IMR-90 (cell line): Measurements from ENCODE around the gene NECTIN2. TPM values are rescaled to one million over a fixed set of nuclear protein-coding genes. Genes with fewer than 3 reads are reported as not detected.
A peak's percentile ranks its signal among the peaks of the same experiment; 100 is the strongest.

ENCODE experiments used
- ATAC-seq: fragments of 200-7000 bp; cut with Tn5 transposase; 2 replicates; pipeline ENCODE4 v1.9.1; 2020; ENCODE audit warnings: low read depth, mild to moderate bottlenecking, moderate library complexity
- BruUV-seq: library from RNA; stranded (reverse); fragments of 400-500 nt; replicated peaks from 2 replicates; lab custom pipeline; 2021; lab: Mats Ljungman, UMichigan
- CTCF ChIA-PET: fragments of 300-600 bp; formaldehyde crosslinking; extraction: SDS; loops from one replicate; lab custom pipeline; 2021; ENCODE audit warnings: antibody characterized with exemption; lab: Yijun Ruan, JAX
- POLR2A ChIA-PET: fragments of 300-600 bp; sonication (Branson Sonifier 250); formaldehyde crosslinking; loops from one replicate; lab custom pipeline; 2022; ENCODE audit warnings: antibody characterized with exemption; ENCODE audit not compliant: unreplicated experiment; lab: Charles Lee
- DNase-seq: peaks from one replicate; pipeline ENCODE4 v3.0.0; 2013
- H2AFZ ChIP-seq: replicated peaks from 2 replicates; pipeline ENCODE3; 2013; ENCODE audit warnings: low read length, mild to moderate bottlenecking; ENCODE audit not compliant: poor library complexity
- H2AK5ac ChIP-seq: 2 replicates; pipeline ENCODE4 v1.6.1; 2013; ENCODE audit warnings: low read depth, low read length, inconsistent platforms
- H2AK9ac ChIP-seq: replicated peaks from 2 replicates; pipeline ENCODE3; 2013; ENCODE audit warnings: mild to moderate bottlenecking, low read depth, low read length, moderate library complexity; ENCODE audit not compliant: poor library complexity
- H2BK120ac ChIP-seq: 2 replicates; pipeline ENCODE4 v1.6.1; 2013; ENCODE audit warnings: low read depth, low read length, inconsistent platforms
- H2BK15ac ChIP-seq: 3 replicates; pipeline ENCODE4 v1.6.1; 2013; ENCODE audit warnings: low read depth, low read length, inconsistent platforms
- H2BK20ac ChIP-seq: 2 replicates; pipeline ENCODE4 v1.6.1; 2013; ENCODE audit warnings: low read depth, mild to moderate bottlenecking, inconsistent platforms, low read length, moderate library complexity
- H2BK5ac ChIP-seq: 2 replicates; pipeline ENCODE4 v1.6.1; 2013; ENCODE audit warnings: mild to moderate bottlenecking, low read depth, low read length, inconsistent platforms; ENCODE audit not compliant: poor library complexity, severe bottlenecking
- H3K14ac ChIP-seq: replicated peaks from 2 replicates; pipeline ENCODE4 v1.6.1; 2013; ENCODE audit warnings: low read depth, low read length, inconsistent platforms
- H3K18ac ChIP-seq: 2 replicates; pipeline ENCODE4 v1.6.1; 2013; ENCODE audit warnings: low read depth, low read length, control low read depth
- H3K23ac ChIP-seq: 2 replicates; pipeline ENCODE4 v1.6.1; 2013; ENCODE audit warnings: low read depth, low read length, inconsistent platforms
- H3K27ac ChIP-seq: 2 replicates; pipeline ENCODE4 v1.5.1; 2013; ENCODE audit warnings: mild to moderate bottlenecking, control low read depth, low read length; ENCODE audit not compliant: insufficient read depth
- H3K27me3 ChIP-seq: 2 replicates; pipeline ENCODE4 v1.6.1; 2013; ENCODE audit warnings: low read length; ENCODE audit not compliant: control insufficient read depth, insufficient read depth
- H3K36me3 ChIP-seq: 2 replicates; pipeline ENCODE4 v1.6.1; 2013; ENCODE audit warnings: low read length, mixed read lengths; ENCODE audit not compliant: control insufficient read depth, insufficient read depth
- H3K4ac ChIP-seq: 2 replicates; pipeline ENCODE4 v1.6.1; 2013; ENCODE audit warnings: low read depth, low read length, inconsistent platforms
- H3K4me1 ChIP-seq: 2 replicates; pipeline ENCODE4 v1.6.1; 2013; ENCODE audit warnings: low read length, mixed read lengths; ENCODE audit not compliant: control insufficient read depth, insufficient read depth
- H3K4me2 ChIP-seq: 2 replicates; pipeline ENCODE4 v1.6.1; 2013; ENCODE audit warnings: low read depth, mild to moderate bottlenecking, control low read depth, low read length, moderate library complexity
- H3K4me3 ChIP-seq: 2 replicates; pipeline ENCODE4 v1.5.1; 2013; ENCODE audit warnings: low read depth, mild to moderate bottlenecking, control low read depth, low read length, moderate library complexity; ENCODE audit not compliant: insufficient read depth
- H3K56ac ChIP-seq: 2 replicates; pipeline ENCODE4 v1.6.1; 2013; ENCODE audit warnings: low read length, inconsistent platforms; ENCODE audit not compliant: insufficient read depth; ENCODE audit errors: extremely low read depth
- H3K79me1 ChIP-seq, 2 experiments: 2 replicates each; pipeline ENCODE4 v1.6.1; 2013; ENCODE audit warnings: low read length in 2 of 2, inconsistent platforms in 1 of 2, low read depth in 1 of 2
- H3K9ac ChIP-seq: 2 replicates; pipeline ENCODE4 v1.6.1; 2013; ENCODE audit warnings: low read depth, low read length, control low read depth
- H3K9me1 ChIP-seq: 2 replicates; pipeline ENCODE4 v1.6.1; 2013; ENCODE audit warnings: low read length, inconsistent platforms; ENCODE audit not compliant: insufficient read depth
- H3K9me3 ChIP-seq: 2 replicates; pipeline ENCODE4 v1.6.1; 2013; ENCODE audit warnings: low read length; ENCODE audit not compliant: control insufficient read depth, insufficient read depth
- H4K20me1 ChIP-seq: 2 replicates; pipeline ENCODE4 v1.6.1; 2013; ENCODE audit warnings: low read length, inconsistent platforms; ENCODE audit not compliant: insufficient read depth
- H4K5ac ChIP-seq: 2 replicates; pipeline ENCODE4 v1.6.1; 2013; ENCODE audit warnings: mild to moderate bottlenecking, low read depth, low read length, control low read depth
- H4K8ac ChIP-seq, 2 experiments: 2 replicates each; pipeline ENCODE4 v1.6.1; 2013; ENCODE audit warnings: low read depth in 2 of 2, low read length in 2 of 2, control low read depth in 1 of 2, inconsistent platforms in 1 of 2
- H4K91ac ChIP-seq: 2 replicates; pipeline ENCODE4 v1.6.1; 2013; ENCODE audit warnings: low read depth, low read length, inconsistent platforms; ENCODE audit not compliant: insufficient read depth
- BHLHE40 ChIP-seq: fragments of 150-350 bp; IDR thresholded peaks from 2 replicates; pipeline ENCODE4 v1.6.1; 2016; ENCODE audit warnings: mild to moderate bottlenecking, low read depth, low read length
- CEBPB ChIP-seq: IDR thresholded peaks from 2 replicates; pipeline ENCODE4 v1.6.1; 2012; ENCODE audit warnings: low read depth, low read length, improper control_type of control experiment
- CHD1 ChIP-seq: IDR thresholded peaks from 2 replicates; pipeline ENCODE4 v1.6.1; 2012; ENCODE audit warnings: low read depth, low read length, improper control_type of control experiment
- ELK1 ChIP-seq: fragments of 150-350 bp; IDR thresholded peaks from 2 replicates; pipeline ENCODE4 v1.6.1; 2016; ENCODE audit warnings: low read depth, mild to moderate bottlenecking, low read length, moderate library complexity, borderline replicate concordance
- FOS ChIP-seq: fragments of 150-350 bp; IDR thresholded peaks from 2 replicates; pipeline ENCODE4 v1.6.1; 2016; ENCODE audit warnings: low read depth, low read length
- MAZ ChIP-seq: IDR thresholded peaks from 2 replicates; pipeline ENCODE4 v1.6.1; 2012; ENCODE audit warnings: low read depth, mild to moderate bottlenecking, low read length, improper control_type of control experiment, moderate library complexity, borderline replicate concordance
- MXI1 ChIP-seq: IDR thresholded peaks from 2 replicates; pipeline ENCODE4 v1.6.1; 2012; ENCODE audit warnings: low read depth, mild to moderate bottlenecking, low read length, moderate library complexity, borderline replicate concordance
- NFE2L2 ChIP-seq: fragments of 150-350 bp; IDR thresholded peaks from 2 replicates; pipeline ENCODE4 v1.6.1; 2016; ENCODE audit warnings: low read depth, mild to moderate bottlenecking, low read length
- POLR2A ChIP-seq: IDR thresholded peaks from 2 replicates; pipeline ENCODE4 v1.6.1; 2012; ENCODE audit warnings: mild to moderate bottlenecking, low read depth, low read length
- RAD21 ChIP-seq: IDR thresholded peaks from 2 replicates; pipeline ENCODE4 v1.6.1; 2012; ENCODE audit warnings: low read length, improper control_type of control experiment
- RCOR1 ChIP-seq: IDR thresholded peaks from 2 replicates; pipeline ENCODE4 v1.6.1; 2012; ENCODE audit warnings: mild to moderate bottlenecking, low read length, improper control_type of control experiment; ENCODE audit not compliant: insufficient replicate concordance
- RFX5 ChIP-seq: IDR thresholded peaks from 2 replicates; pipeline ENCODE4 v1.8.0; 2012; ENCODE audit warnings: low read depth, mild to moderate bottlenecking, low read length, moderate library complexity
- USF2 ChIP-seq: fragments of 150-350 bp; IDR thresholded peaks from 2 replicates; pipeline ENCODE4 v1.6.1; 2017; ENCODE audit warnings: mild to moderate bottlenecking, antibody characterized with exemption, low read length, low read depth
- whole genome bisulfite sequencing, 2 experiments: methylation state at CpG; one replicate each; pipeline versions ENCODE4 v1.1.5 to v1.1.7; 2013; ENCODE audit warnings: missing lambda C conversion rate in 2 of 2; ENCODE audit not compliant: insufficient read length in 1 of 2; ENCODE audit errors: extremely low coverage in 2 of 2; 5-methylcytosine and 5-hydroxymethylcytosine counted together
- dilution Hi-C: fragments of 300-500 bp; cut with HindIII; formaldehyde crosslinking; loops from one replicate; pipeline ENCODE4 v1.14.3; 2018; ENCODE audit warnings: low sequenced_read_pairs; ENCODE audit not compliant: unreplicated experiment
- in situ Hi-C: fragments of 300-500 bp; cut with MboI; formaldehyde crosslinking; loops from 3 replicates; pipeline ENCODE4 v1.14.3; 2019; ENCODE audit warnings: low sequenced_read_pairs, inconsistent platforms, mixed read lengths
- intact Hi-C: fragments of 100-400 bp; cut with micrococcal nuclease; formaldehyde crosslinking; loops from 2 replicates; pipeline ENCODE4 v1.10.0; 2022
- polyA plus RNA-seq, 3 experiments: library from polyadenylated mRNA; depleted of rRNA; stranded (reverse); fragments of >200 nt; gene quantifications; 2 replicates each; pipeline ENCODE4 v1.2.3, GENCODE V29; 2012; ENCODE audit warnings: low replicate concordance in 1 of 3
- total RNA-seq: library from RNA; depleted of rRNA; stranded (reverse); fragments of >200 nt; gene quantifications from 2 replicates; pipeline ENCODE4 v1.2.3, GENCODE V29; 2012

Gene NECTIN2
- total and polyA plus RNA-seq, 2 of the 4 experiments (the other 2 are of a cell fraction), result 77.8 to 170 TPM

- no peak overlapping the region for H2AFZ ChIP-seq
- H3K23ac ChIP-seq, result no peak overlapping the region
- H3K9me3 ChIP-seq, result no peaks in the 10 kb centered on the region
- ChIA-PET CTCF (no interaction called here), POLR2A (no interaction called here)
- no TSS peak for BruUV-seq
- WGBS, 2 experiments, result 91% methylated on average over 9 of the region's 18 CpGs; no CpG with 5 or more reads in 1 of the 2 experiments
- H2BK5ac ChIP-seq, result no peak overlapping the region
- no peak overlapping the region for H4K5ac ChIP-seq
- H3K4ac ChIP-seq, result no peak overlapping the region
- H3K27me3 ChIP-seq, result no peaks in the 10 kb centered on the region
- ATAC-seq, result no peak
- H2BK120ac ChIP-seq, result no peak overlapping the region
- in situ Hi-C loops, result no loop called here
- dilution Hi-C loops, result no loop called here
- no peak overlapping the region for H4K8ac ChIP-seq
- no peak overlapping the region for H4K91ac ChIP-seq
- H3K14ac ChIP-seq, result no peak overlapping the region
- TF ChIP-seq RFX5 (no peak), NFE2L2 (no peak), CEBPB (no peak), ELK1 (no peak), MXI1 (no peak), POLR2A (no peak), RAD21 (no peak), MAZ (no peak), FOS (no peak), BHLHE40 (no peak), CHD1 (no peak), USF2 (no peak), RCOR1 (no peak)
- H3K9ac ChIP-seq, result no peak overlapping the region
- H3K79me1 ChIP-seq, result peaks cover 20 to 43% of the 10 kb centered on the region in 2 experiments
- H3K27ac ChIP-seq, result no peak overlapping the region
- H3K18ac ChIP-seq, result no peak overlapping the region
- peak overlapping the region; percentile 19 for H2AK9ac ChIP-seq
- H2BK20ac ChIP-seq, result no peak overlapping the region
- DNase-seq, result no peak
- H4K20me1 ChIP-seq, result peaks cover 10% of the 10 kb centered on the region
- no peak overlapping the region for H2AK5ac ChIP-seq
- H3K4me3 ChIP-seq, result no peak overlapping the region
- H3K9me1 ChIP-seq, result peaks cover 7% of the 10 kb centered on the region
- intact Hi-C loops, result no loop called here
- no peak overlapping the region for H2BK15ac ChIP-seq
- peaks cover 41% of the 10 kb centered on the region for H3K36me3 ChIP-seq
- H3K4me2 ChIP-seq, result no peak overlapping the region
- H3K4me1 ChIP-seq, result peaks cover 4% of the 10 kb centered on the region
- H3K56ac ChIP-seq, result no peak overlapping the region
Measured at GRCh38 chr19:44893332-44894051, 47.4 kb downstream of the NECTIN2 start.
